GM12872 (cell line): ENCODE measurements around the gene CCDC91.

Source experiments
- TF ChIP-seq, protein P1 (sequence below): IDR thresholded peaks from 3 replicates; pipeline ENCODE4 v1.5.1; 2011; ENCODE audit warnings: low read depth, mild to moderate bottlenecking, low read length, moderate library complexity; ENCODE audit not compliant: insufficient read depth

Gene CCDC91

GRCh38 chr12:28223025-28223554 is 32.8 kb downstream of the CCDC91 start:
- TF ChIP-seq, protein P1, sequence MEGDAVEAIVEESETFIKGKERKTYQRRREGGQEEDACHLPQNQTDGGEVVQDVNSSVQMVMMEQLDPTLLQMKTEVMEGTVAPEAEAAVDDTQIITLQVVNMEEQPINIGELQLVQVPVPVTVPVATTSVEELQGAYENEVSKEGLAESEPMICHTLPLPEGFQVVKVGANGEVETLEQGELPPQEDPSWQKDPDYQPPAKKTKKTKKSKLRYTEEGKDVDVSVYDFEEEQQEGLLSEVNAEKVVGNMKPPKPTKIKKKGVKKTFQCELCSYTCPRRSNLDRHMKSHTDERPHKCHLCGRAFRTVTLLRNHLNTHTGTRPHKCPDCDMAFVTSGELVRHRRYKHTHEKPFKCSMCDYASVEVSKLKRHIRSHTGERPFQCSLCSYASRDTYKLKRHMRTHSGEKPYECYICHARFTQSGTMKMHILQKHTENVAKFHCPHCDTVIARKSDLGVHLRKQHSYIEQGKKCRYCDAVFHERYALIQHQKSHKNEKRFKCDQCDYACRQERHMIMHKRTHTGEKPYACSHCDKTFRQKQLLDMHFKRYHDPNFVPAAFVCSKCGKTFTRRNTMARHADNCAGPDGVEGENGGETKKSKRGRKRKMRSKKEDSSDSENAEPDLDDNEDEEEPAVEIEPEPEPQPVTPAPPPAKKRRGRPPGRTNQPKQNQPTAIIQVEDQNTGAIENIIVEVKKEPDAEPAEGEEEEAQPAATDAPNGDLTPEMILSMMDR = no peak

- TF ChIP-seq, protein P1 = no peak
Observed at GRCh38 chr12:28223858-28224257, 33.6 kb downstream of the CCDC91 start.

- TF ChIP-seq, protein P1 = no peak
Observed at GRCh38 chr12:28226705-28227104, 36.4 kb downstream of the CCDC91 start.

- TF ChIP-seq, protein P1 = no peak
Observed at GRCh38 chr12:28227251-28227650, 37.0 kb downstream of the CCDC91 start.

- TF ChIP-seq, protein P1 = no peak
Observed at GRCh38 chr12:28231248-28231647, 41.0 kb downstream of the CCDC91 start.

DNA sequence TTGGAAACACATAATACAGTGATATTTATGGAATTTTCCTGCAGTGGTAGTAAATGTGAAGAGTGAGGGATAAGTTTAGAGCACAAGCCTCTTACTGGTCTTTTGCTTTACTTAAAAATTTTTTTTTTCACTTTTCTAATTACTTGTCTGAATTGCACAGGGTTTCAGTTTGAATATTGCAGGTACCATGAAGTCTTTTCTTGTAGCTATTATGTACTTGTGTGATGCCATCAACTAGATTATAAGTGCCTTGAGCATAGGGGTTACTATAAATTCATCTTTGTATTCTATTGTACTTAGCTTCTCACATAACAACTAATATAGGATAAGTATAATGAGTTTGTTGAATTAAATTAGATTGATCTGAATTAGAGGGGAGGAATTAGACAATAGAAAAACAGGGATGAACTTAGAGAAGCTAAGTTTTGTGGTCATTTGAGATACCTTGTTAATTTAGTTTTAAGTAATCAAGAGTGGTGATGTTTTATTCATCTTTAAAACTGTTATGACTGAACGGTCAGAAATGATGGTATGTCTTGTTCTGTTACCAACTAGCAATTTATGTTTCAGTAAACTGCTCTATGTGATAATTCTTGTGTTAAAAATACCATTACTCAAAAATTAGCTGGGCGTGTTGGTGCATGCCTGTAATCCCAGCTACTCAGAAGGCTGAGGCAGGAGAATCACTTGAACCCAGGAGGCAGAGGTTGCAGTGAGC is 42.1 kb downstream of the CCDC91 start:
- TF ChIP-seq, protein P1 = no peak

DNA sequence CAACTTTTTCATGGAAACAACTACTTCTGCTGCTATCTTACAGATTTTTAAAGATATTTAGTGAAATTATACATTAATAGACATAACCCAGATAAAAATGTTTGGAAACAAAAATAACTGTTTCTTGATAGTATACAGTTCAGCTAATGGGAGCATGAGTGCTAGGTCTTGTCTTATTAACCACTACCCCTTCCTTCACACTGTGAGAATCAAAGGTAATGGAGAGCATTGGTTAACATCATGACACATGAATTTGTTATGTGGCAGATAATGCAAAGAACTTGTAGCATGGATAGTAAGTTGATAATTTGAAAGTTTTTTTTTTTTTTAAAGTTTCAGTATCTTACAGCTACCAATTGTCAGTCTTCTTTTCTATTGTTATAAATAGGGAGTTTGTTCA is 44.2 kb downstream of the CCDC91 start:
- TF ChIP-seq, protein P1 = no peak
